Heart right ventricle (tissue), 16 donors: ENCODE data around the gene XPA. TPM values are rescaled to one million over a fixed set of nuclear protein-coding genes. Genes with fewer than 3 reads are reported as not detected.

Experiments
- ATAC-seq, 8 donors: fragments of 200-7000 bp; cut with Tn5 transposase; one replicate each; pipeline ENCODE4 v1.9.1; 2020; ENCODE audit warnings: mild to moderate bottlenecking in 8 of 8, moderate library complexity in 8 of 8, moderate number of reproducible peaks in 1 of 8
- DNase-seq, 2 donors: peaks; one replicate each; pipeline ENCODE4 v3.0.0-alpha.2; 2020
- H3K27ac ChIP-seq, 10 donors: fragments of 200-600 bp; sonication (generic) in 2 of 10; one replicate each; pipeline versions ENCODE4 v1.5.0 to v1.8.0; 2020 to 2022; ENCODE audit warnings: mild to moderate bottlenecking in 3 of 10
- H3K27me3 ChIP-seq, 7 donors: fragments of 200-600 bp; one replicate each; pipeline ENCODE4 v1.8.0; 2021 to 2022; ENCODE audit warnings: mild to moderate bottlenecking in 2 of 7
- H3K36me3 ChIP-seq, 9 donors: fragments of 200-600 bp; sonication (generic) in 1 of 9; one replicate each; pipeline versions ENCODE4 v1.5.0 to v1.8.0; 2020 to 2022; ENCODE audit warnings: mild to moderate bottlenecking in 2 of 9
- H3K4me1 ChIP-seq, 9 donors: fragments of 200-600 bp; sonication (generic) in 1 of 9; one replicate each; pipeline versions ENCODE4 v1.5.0 to v1.8.0; 2020 to 2022; ENCODE audit warnings: mild to moderate bottlenecking in 4 of 9
- H3K4me3 ChIP-seq, 10 donors: fragments of 200-600 bp; sonication (generic) in 2 of 10; one replicate each; pipeline versions ENCODE4 v1.5.0 to v1.8.0; 2020 to 2022; ENCODE audit warnings: mild to moderate bottlenecking in 7 of 10, moderate library complexity in 2 of 10
- H3K9me3 ChIP-seq, 11 donors: fragments of 200-600 bp in 10 of 11; sonication (generic) in 2 of 11; one replicate each; pipeline versions ENCODE4 v1.5.0 to v1.8.0; 2013 to 2022; ENCODE audit warnings: mild to moderate bottlenecking in 2 of 11, control low read depth in 1 of 11, moderate library complexity in 1 of 11
- CTCF ChIP-seq, 9 donors: fragments of 200-600 bp; sonication (generic) in 2 of 9; IDR thresholded peaks; one replicate each; pipeline versions ENCODE4 v1.5.0 to v1.8.0; 2021 to 2022; ENCODE audit warnings: antibody characterized with exemption in 9 of 9, mild to moderate bottlenecking in 5 of 9, moderate library complexity in 1 of 9
- WGBS, 2 donors: extraction: QIAGEN DNeasy Blood & Tissue Kit; methylation state at CpG; one replicate each; pipeline ENCODE4 v1.1.7; 2013; ENCODE audit warnings: inconsistent platforms in 1 of 2; 5-methylcytosine and 5-hydroxymethylcytosine counted together
- intact Hi-C, 10 donors: fragments of 100-400 bp; cut with DNase I; formaldehyde crosslinking; loops; one replicate each; pipeline versions ENCODE4 v1.11.1 to v1.14.2; 2022
- polyA plus RNA-seq, 2 donors: library from polyadenylated mRNA; stranded (reverse); fragments of 200-250 nt; gene quantifications; one replicate each; pipeline ENCODE4 v1.2.3, GENCODE V29; 2013
- total RNA-seq, 10 donors: library from RNA; stranded (reverse); fragmentation: NEBNext Ultra II Directional in 3 of 10; extraction: Animal tissue kit (Norgen Biotek cat#: 25700) in 3 of 10; gene quantifications; one replicate each; pipeline versions ENCODE4 v1.2.1 to v1.2.4, GENCODE V29; 2021 to 2023
- donor health status: Arrhythmogenic right ventricular cardiomyopathy.
- donor health status: ischemic (EF 13 %, LVEDD 7.1; RV severe dilation, severe dysfunction).
- donor health status: healthy with polysubstance abuse.
- donor health status: DM: no; HTN: yes; CAD: no.
- donor health status: DM: no; HTN: no; CAD: no.
- donor health status: ischemic (EF 25% LVEDD 6.9; RV normal size, moderate dysfunction).
- donor health status: ischemic (EF 25% LVEDD 5.7; RV mildly dilated, moderate dysfunction).
- donor health status: healthy.
- donor health status: DM: yes; HTN: yes; CAD: no.
- donor health status: Ischemic cardiomyopathy.
- donor health status: ischemic (EF 35%, LVEDD 5.7; RV mildly dilated, moderate dysfunction).
- donor health status: nonischemic (EF 11% LVEDD 7.7; RV severe dilation, severe dysfunction).
- donor health status: DM: yes; HTN: yes; CAD: no.
- donor health status: PGD.
- donor health status: ischemic (EF 29% LVEDD 5.4; RV normal size, mild dysfunction).
- donor health status: nonischemic (EF 23%, LVEDD 6.1; RV moderate dilation, normal function).

Gene XPA
- total and polyA plus RNA-seq, 12 donors = 5.7 to 13.7 (median 9.0) TPM

GRCh38 chr9:97659771-97660170 lies 37.4 kb downstream of the XPA start:
- no peaks in the 10 kb centered on the region for H3K9me3 ChIP-seq
- H3K4me1 ChIP-seq = peaks cover 0 to 19% (median 0%) of the 10 kb centered on the region in 9 donors
- H3K36me3 ChIP-seq = peaks cover 0 to 100% (median 59%) of the 10 kb centered on the region in 9 donors
- no peak for TF ChIP-seq CTCF (IDR thresholded peaks at IDR 0.05)
- 90 to 92% methylated on average over 3 of the region's 3 CpGs for WGBS, 2 donors
- ATAC-seq (no peak), DNase-seq (no peak)
- intact Hi-C loops = no loop called here
- H3K27ac ChIP-seq = peak overlapping the region in 3 of 10 donors; percentile 6 to 65 (median 32)
- no peak overlapping the region for H3K4me3 ChIP-seq
- no peaks in the 10 kb centered on the region for H3K27me3 ChIP-seq

- no peaks in the 10 kb centered on the region for H3K27me3 ChIP-seq
- no peak for TF ChIP-seq CTCF (IDR thresholded peaks at IDR 0.05)
- WGBS, 2 donors = 73 to 84% methylated on average over 1 of the region's 1 CpG
Measured at GRCh38 chr9:97658707-97659106, 38.4 kb downstream of the XPA start.

GRCh38 chr9:97651646-97652045 lies 45.5 kb downstream of the XPA start:
- H3K27ac ChIP-seq = peak overlapping the region in 4 of 10 donors; percentile 6 to 46 (median 19)
- no peaks in the 10 kb centered on the region for H3K9me3 ChIP-seq
- intact Hi-C loops = no loop called here
- no peak for DNase-seq
- H3K4me1 ChIP-seq = peaks cover 0 to 14% (median 0%) of the 10 kb centered on the region in 9 donors
- H3K4me3 ChIP-seq = no peak overlapping the region
- WGBS, 2 donors = 77% methylated on average over 3 of the region's 3 CpGs
- H3K36me3 ChIP-seq = peaks cover 0 to 100% (median 65%) of the 10 kb centered on the region in 9 donors
- H3K27me3 ChIP-seq = no peaks in the 10 kb centered on the region
- ATAC-seq = peak in 5 of 8 donors; percentile 31 to 79 (median 71)
- no peak for TF ChIP-seq CTCF (IDR thresholded peaks at IDR 0.05)

More at GRCh38 chr9:97658707-97659106, 38.4 kb downstream of the XPA start:
- peaks cover 0 to 19% (median 0%) of the 10 kb centered on the region in 9 donors for H3K4me1 ChIP-seq
- DNase-seq = no peak
- no peaks in the 10 kb centered on the region for H3K9me3 ChIP-seq
- intact Hi-C loops = no loop called here
- ATAC-seq = no peak
- H3K27ac ChIP-seq = peak overlapping the region in 1 of 10 donors; percentile 65
- H3K4me3 ChIP-seq = no peak overlapping the region
- H3K36me3 ChIP-seq = peaks cover 0 to 100% (median 58%) of the 10 kb centered on the region in 9 donors

- no peak for TF ChIP-seq CTCF (IDR thresholded peaks at IDR 0.05)
- H3K36me3 ChIP-seq = peaks cover 0 to 100% (median 50%) of the 10 kb centered on the region in 9 donors
- peaks cover 0 to 14% (median 0%) of the 10 kb centered on the region in 9 donors for H3K4me1 ChIP-seq
- ATAC-seq (no peak), DNase-seq (no peak)
- no peaks in the 10 kb centered on the region for H3K27me3 ChIP-seq
- 79 to 84% methylated on average over 5 of the region's 5 CpGs for WGBS, 2 donors
- H3K9me3 ChIP-seq = no peaks in the 10 kb centered on the region
- H3K4me3 ChIP-seq = no peak overlapping the region
- intact Hi-C loops = no loop called here
- no peak overlapping the region for H3K27ac ChIP-seq
Measured at GRCh38 chr9:97647996-97648395, 49.1 kb downstream of the XPA start.
